Nephron progenitor cell (in vitro differentiated cells): ENCODE results near the gene ASPSCR1.

Source experiments
- DNase-seq: peaks from one replicate; pipeline ENCODE4 v3.0.0; 2021
- H3K27ac Mint-ChIP-seq: 2 replicates; pipeline ENCODE4 v1.8.0; 2021; ENCODE audit warnings: mild to moderate bottlenecking, moderate library complexity, mixed read lengths
- H3K27me3 Mint-ChIP-seq: 2 replicates; pipeline ENCODE4 v1.8.0; 2021; ENCODE audit warnings: mild to moderate bottlenecking, low read depth, mixed read lengths; ENCODE audit not compliant: poor library complexity
- H3K36me3 Mint-ChIP-seq: 2 replicates; pipeline ENCODE4 v1.8.0; 2021; ENCODE audit warnings: low read depth, mixed read lengths
- H3K4me1 Mint-ChIP-seq: 2 replicates; pipeline ENCODE4 v1.8.0; 2021; ENCODE audit warnings: mixed read lengths
- H3K4me3 Mint-ChIP-seq: 2 replicates; pipeline ENCODE4 v1.8.0; 2021; ENCODE audit warnings: mild to moderate bottlenecking, moderate library complexity, mixed read lengths
- H3K9me3 Mint-ChIP-seq: 2 replicates; pipeline ENCODE4 v1.8.0; 2021; ENCODE audit warnings: mild to moderate bottlenecking, moderate library complexity, mixed read lengths
- TF ChIP-seq, protein P1 (sequence below): fragments of 200-600 bp; sonication (generic); IDR thresholded peaks from 2 replicates; pipeline ENCODE4 v1.5.0; 2021; ENCODE audit warnings: antibody characterized with exemption

The ASPSCR1 gene

DNA sequence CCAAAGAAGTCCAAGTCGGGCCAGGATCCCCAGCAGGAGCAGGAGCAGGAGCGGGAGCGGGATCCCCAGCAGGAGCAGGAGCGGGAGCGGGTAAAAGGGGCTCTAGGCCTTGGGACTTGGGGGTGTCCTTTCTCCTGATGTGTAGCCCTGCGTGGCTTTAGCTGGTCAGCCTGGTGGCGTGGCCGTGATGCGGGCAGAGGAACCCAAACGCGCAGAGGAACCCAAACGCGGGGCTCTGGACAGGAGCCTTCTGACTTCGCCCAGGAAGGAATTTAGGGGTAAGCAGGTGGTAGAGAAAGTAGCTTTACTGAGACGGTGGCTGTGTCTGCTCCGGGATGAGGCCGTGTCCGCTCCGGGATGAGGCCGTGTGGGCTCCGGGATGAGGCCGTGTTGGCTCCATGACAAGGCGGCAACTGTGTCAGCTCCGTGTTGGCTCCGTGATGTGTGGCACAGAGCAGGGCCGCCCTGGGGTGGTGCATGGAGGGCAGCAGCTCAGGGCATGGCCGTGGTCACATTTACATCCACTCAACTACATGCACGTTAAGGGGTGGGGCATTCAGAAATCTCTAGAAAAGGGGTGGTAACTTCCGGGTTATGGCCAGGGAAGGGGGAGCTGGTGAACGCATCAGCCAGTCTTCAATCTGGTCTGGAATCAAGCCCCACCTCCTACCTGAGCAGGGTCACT is 19.5 kb downstream of the ASPSCR1 start:
- Mint-ChIP-seq H3K36me3 (peaks cover 14% of the 10 kb centered on the region), H3K27me3 (no peaks in the 10 kb centered on the region), H3K4me1 (peaks cover 75% of the 10 kb centered on the region)

DNA sequence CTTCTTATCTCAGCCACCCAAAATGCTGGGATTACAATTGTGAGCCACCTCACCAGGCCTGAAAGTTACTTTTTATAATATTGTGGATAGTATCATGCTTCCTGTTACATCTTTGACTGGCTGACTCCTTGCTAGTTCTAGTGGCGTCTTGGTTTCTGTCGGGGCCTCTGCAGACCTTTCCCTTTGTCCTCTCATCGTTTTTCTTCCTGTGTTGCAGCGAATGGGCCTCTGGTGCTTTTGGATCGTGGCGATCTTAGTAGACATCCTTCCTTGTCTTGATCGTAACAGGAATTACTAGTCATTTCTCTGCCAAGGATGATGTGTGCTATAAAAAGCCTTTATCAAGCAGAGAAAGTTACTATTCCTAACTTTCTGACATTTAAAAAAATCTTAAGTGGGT is 20.8 kb downstream of the ASPSCR1 start:
- peak overlapping the region; percentile 88 for H3K27ac Mint-ChIP-seq
- peaks cover 14% of the 10 kb centered on the region for H3K36me3 Mint-ChIP-seq
- peaks cover 69% of the 10 kb centered on the region for H3K4me1 Mint-ChIP-seq
- no peaks in the 10 kb centered on the region for H3K27me3 Mint-ChIP-seq
- no peaks in the 10 kb centered on the region for H3K9me3 Mint-ChIP-seq
- TF ChIP-seq, protein P1, sequence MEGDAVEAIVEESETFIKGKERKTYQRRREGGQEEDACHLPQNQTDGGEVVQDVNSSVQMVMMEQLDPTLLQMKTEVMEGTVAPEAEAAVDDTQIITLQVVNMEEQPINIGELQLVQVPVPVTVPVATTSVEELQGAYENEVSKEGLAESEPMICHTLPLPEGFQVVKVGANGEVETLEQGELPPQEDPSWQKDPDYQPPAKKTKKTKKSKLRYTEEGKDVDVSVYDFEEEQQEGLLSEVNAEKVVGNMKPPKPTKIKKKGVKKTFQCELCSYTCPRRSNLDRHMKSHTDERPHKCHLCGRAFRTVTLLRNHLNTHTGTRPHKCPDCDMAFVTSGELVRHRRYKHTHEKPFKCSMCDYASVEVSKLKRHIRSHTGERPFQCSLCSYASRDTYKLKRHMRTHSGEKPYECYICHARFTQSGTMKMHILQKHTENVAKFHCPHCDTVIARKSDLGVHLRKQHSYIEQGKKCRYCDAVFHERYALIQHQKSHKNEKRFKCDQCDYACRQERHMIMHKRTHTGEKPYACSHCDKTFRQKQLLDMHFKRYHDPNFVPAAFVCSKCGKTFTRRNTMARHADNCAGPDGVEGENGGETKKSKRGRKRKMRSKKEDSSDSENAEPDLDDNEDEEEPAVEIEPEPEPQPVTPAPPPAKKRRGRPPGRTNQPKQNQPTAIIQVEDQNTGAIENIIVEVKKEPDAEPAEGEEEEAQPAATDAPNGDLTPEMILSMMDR: no peak
- no peak for DNase-seq
- no peak overlapping the region for H3K4me3 Mint-ChIP-seq

More for the DNA sequence above, 19.5 kb downstream of the ASPSCR1 start:
- no peak for DNase-seq
- Mint-ChIP-seq H3K4me3 (no peak overlapping the region), H3K9me3 (no peaks in the 10 kb centered on the region), H3K27ac (peak overlapping the region; percentile 19)
- TF ChIP-seq, protein P1: no peak

DNA sequence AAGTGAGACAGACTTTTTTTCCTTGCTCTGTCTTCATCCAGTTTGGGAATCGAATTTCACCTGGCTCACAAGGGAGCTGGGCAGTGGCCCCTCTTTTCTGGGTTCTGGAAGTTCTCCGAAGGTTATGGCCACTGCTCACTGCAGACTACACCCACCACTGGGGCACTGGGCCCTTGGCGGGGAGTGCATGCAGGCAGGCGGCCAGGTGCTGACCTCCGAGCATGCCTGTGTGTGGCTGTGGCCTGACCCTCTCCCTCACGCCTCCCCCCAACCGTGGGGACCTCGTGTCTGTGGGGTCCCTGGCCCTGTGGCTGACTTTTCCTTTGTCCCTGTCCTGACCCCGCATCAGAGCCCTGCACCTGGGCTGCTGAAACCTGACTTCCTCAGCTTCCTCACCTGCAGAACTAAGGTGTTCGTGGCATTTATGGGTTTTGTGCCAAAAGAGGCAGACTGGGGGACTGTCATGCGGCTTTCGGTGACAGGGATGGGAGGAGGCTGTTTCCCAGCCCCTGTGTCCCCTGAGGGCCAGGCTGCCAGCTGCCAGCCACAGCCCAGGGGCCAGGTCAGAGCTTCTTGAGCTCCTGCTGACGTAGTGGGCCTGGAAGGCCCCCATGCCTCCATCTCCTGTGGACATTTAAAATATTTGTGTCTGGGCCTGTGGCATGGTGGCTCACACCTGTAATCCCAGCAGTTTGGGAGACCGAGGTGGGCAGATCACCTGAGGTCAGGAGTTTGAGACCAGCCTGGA is 21.4 kb downstream of the ASPSCR1 start:
- H3K36me3 Mint-ChIP-seq: peaks cover 14% of the 10 kb centered on the region

DNA sequence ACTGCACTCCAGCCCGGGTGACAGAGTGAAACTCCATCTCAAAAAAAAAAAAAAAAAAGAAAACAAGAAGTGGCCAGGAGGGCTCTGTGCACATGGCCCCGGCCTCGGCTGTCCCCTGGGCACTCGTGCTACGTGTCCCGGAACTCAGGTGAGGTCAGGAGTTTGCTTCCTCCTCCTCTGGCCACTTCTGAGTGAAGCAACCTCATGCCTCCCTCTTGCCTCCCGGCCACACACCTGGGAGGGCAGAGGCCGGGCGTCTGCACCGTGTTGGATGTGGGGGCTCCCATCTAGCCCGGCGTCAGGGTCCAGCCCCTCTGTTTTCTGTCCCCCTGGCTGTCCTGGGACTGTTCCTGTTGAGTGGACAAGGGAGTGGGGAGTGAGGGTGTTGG is 22.2 kb downstream of the ASPSCR1 start:
- DNase-seq: no peak
- TF ChIP-seq, protein P1: no peak
- no peak overlapping the region for H3K27ac Mint-ChIP-seq
- no peaks in the 10 kb centered on the region for H3K9me3 Mint-ChIP-seq
- peaks cover 14% of the 10 kb centered on the region for H3K36me3 Mint-ChIP-seq
- H3K27me3 Mint-ChIP-seq: no peaks in the 10 kb centered on the region
- H3K4me1 Mint-ChIP-seq: peaks cover 72% of the 10 kb centered on the region
- H3K4me3 Mint-ChIP-seq: peak overlapping the region; percentile 18

More for the DNA sequence above, 21.4 kb downstream of the ASPSCR1 start:
- Mint-ChIP-seq H3K27me3 (no peaks in the 10 kb centered on the region), H3K4me1 (peaks cover 69% of the 10 kb centered on the region), H3K9me3 (no peaks in the 10 kb centered on the region), H3K4me3 (no peak overlapping the region), H3K27ac (peak overlapping the region; percentile 88)
- DNase-seq: no peak
- TF ChIP-seq, protein P1: no peak

DNA sequence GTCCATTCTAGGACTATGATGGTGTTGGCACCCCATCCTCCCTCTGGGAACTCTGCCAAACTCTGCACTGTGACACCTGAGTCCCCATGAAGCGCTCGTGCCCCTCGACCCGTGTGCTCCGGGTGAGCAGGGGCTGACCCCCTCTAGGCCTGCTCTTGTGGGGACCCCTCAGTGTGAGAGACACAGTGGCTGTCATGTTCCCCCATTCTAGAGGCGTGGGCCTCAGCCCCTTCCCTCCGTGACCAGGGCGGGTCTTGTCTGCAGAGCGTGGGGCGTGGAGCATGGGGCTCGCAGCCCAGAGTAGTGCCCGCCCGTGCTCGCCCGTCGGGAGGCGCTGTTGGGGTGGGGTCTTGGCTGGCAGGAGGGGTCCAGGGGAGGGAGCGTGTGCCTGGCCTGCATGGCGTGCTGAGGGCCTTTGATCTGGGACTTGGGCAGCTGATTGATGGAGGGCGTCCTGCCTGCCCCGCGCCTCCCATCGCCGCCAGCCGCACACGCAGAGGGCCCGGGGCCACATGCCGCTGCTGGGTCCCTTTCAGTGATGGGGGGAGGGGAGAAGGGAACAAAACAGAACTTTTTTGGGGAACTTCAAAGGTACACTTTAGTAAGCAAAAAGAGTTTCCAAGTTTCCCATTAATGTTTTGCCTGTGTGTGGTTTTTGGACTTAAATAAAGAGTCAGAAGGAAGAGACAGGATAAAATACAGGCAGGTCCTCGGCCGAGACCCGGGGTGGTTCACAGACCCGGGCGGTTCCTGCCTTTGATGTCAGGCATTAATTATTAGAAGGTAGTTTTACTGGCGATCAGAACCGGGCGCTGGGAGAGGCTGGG is 22.8 kb downstream of the ASPSCR1 start:
- no peak overlapping the region for H3K27ac Mint-ChIP-seq
- TF ChIP-seq, protein P1: no peak
- H3K27me3 Mint-ChIP-seq: no peaks in the 10 kb centered on the region
- peaks cover 68% of the 10 kb centered on the region for H3K4me1 Mint-ChIP-seq
- no peak for DNase-seq
- H3K9me3 Mint-ChIP-seq: no peaks in the 10 kb centered on the region
- peaks cover 14% of the 10 kb centered on the region for H3K36me3 Mint-ChIP-seq
- peak overlapping the region; percentile 18 for H3K4me3 Mint-ChIP-seq
